ENCODE data around the gene C2orf49. TPM values are rescaled to one million over a fixed set of nuclear protein-coding genes. Genes with fewer than 3 reads are reported as not detected.

C2orf49 gene
- total RNA-seq, 1 experiment from 2014 or later = 24.8 TPM

- Histone ChIP-seq H3K9me3 (ENCODE audit: low read depth, low read length, poor library complexity, severe bottlenecking) (no peaks in the 10 kb centered on the region), H3K36me3 (ENCODE audit: insufficient read depth, low read length, poor library complexity, severe bottlenecking) (no peaks in the 10 kb centered on the region), H3K27ac (ENCODE audit: low read depth, low read length, poor library complexity, severe bottlenecking) (no peak overlapping the region), H3K27me3 (replicated peaks; ENCODE audit: insufficient read depth, low read depth, low read length, poor library complexity) (no peaks in the 10 kb centered on the region), H3K4me3 (ENCODE audit: low read depth, low read length, poor library complexity, severe bottlenecking) (no peak overlapping the region), H3K4me1 (ENCODE audit: insufficient read depth, low read length, poor library complexity, severe bottlenecking) (no peaks in the 10 kb centered on the region)
- intact Hi-C loops (cut with micrococcal nuclease; ENCODE audit: unreplicated experiment) = no loop called here
- TF ChIP-seq CTCF (conservative IDR thresholded peaks at IDR 0.05; ENCODE audit: low read depth, low read length) = no peak
- no peak for TF ChIP-seq EZH2 (IDR thresholded peaks at IDR 0.05; ENCODE audit: borderline replicate concordance, low read depth, low read length, poor library complexity, severe bottlenecking)
- ChIA-PET POLR2A (ENCODE audit: low non-redundant PET) (no interaction called here), CTCF (no interaction called here)
- BruUV-seq (replicated peaks) = no TSS peak
- no peak for DNase-seq (ENCODE audit: low spot score)
These were observed 56.2 kb downstream of the C2orf49 start for GRCh38 chr2:105393373-105394055.

DNA sequence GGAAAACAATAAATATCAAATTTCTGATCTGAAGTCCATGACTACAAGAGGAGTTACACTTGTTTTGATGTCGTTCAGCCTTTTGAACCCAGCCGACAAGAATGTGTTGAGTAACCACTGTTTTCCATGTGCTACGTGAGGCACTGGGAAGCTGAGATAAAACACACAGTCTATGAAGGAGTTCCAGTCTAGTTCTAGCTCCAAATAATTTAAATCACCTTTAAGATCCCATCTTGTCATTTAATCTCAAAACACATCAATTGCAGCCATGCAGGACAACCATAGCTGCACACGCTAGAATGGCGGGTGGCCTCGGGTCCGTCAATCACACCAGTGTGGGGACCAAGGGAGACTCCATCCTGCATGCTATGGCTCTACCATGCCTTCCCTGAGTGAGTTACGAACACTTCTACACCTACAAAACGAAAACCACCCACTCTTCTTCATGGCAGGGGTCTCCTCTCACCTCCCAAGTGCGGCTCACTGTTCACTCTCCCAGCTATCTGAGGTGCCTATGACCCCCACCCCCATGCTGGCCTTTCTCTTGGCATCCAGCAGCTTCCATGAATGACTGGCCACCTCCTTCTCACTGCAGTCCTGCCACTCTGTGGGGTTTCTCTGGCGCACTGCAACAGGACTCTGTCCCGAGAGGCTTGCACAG, 57.7 kb downstream of the C2orf49 start:
- H3K4me3 ChIP-seq (ENCODE audit: low read depth, low read length, poor library complexity, severe bottlenecking) = no peak overlapping the region
- intact Hi-C loops (cut with micrococcal nuclease; ENCODE audit: unreplicated experiment) = no loop called here
- ChIA-PET POLR2A (ENCODE audit: low non-redundant PET) (no interaction called here), CTCF (no interaction called here)
- no peaks in the 10 kb centered on the region for H3K27me3 ChIP-seq (replicated peaks; ENCODE audit: insufficient read depth, low read depth, low read length, poor library complexity)
- no peaks in the 10 kb centered on the region for H3K36me3 ChIP-seq (ENCODE audit: insufficient read depth, low read length, poor library complexity, severe bottlenecking)
- TF ChIP-seq EZH2 (IDR thresholded peaks at IDR 0.05; ENCODE audit: borderline replicate concordance, low read depth, low read length, poor library complexity, severe bottlenecking) (no peak), CTCF (conservative IDR thresholded peaks at IDR 0.05; ENCODE audit: low read depth, low read length) (no peak)
- BruUV-seq (replicated peaks) = no TSS peak
- H3K9me3 ChIP-seq (ENCODE audit: low read depth, low read length, poor library complexity, severe bottlenecking) = no peaks in the 10 kb centered on the region
- no peak overlapping the region for H3K27ac ChIP-seq (ENCODE audit: low read depth, low read length, poor library complexity, severe bottlenecking)
- DNase-seq (ENCODE audit: low spot score) = no peak
- H3K4me1 ChIP-seq (ENCODE audit: insufficient read depth, low read length, poor library complexity, severe bottlenecking) = no peaks in the 10 kb centered on the region

DNA sequence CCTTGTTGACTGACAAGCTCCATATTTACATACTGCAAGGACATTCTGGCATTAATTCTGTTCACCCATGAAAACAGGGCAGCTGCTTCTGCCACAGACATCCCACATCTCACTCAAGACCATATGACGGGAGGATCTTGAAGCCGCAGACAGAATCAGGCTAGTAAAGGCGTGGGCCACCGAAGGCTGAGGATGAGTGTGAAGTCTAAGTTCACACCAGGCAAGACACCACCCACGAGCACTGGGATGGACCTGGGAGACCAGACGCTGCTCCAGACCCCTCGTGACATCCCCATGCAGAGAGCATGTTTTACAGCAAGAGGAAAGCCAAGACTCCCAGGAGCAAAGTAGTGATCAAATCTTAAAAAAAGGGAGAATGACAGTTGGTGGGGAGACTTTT, 58.4 kb downstream of the C2orf49 start:
- Histone ChIP-seq H3K36me3 (ENCODE audit: insufficient read depth, low read length, poor library complexity, severe bottlenecking) (no peaks in the 10 kb centered on the region), H3K4me1 (ENCODE audit: insufficient read depth, low read length, poor library complexity, severe bottlenecking) (no peaks in the 10 kb centered on the region), H3K4me3 (ENCODE audit: low read depth, low read length, poor library complexity, severe bottlenecking) (no peak overlapping the region), H3K27ac (ENCODE audit: low read depth, low read length, poor library complexity, severe bottlenecking) (no peak overlapping the region), H3K9me3 (ENCODE audit: low read depth, low read length, poor library complexity, severe bottlenecking) (no peaks in the 10 kb centered on the region), H3K27me3 (replicated peaks; ENCODE audit: insufficient read depth, low read depth, low read length, poor library complexity) (no peaks in the 10 kb centered on the region)
- POLR2A ChIA-PET (ENCODE audit: low non-redundant PET) = no interaction called here
- intact Hi-C loops (cut with micrococcal nuclease; ENCODE audit: unreplicated experiment) = no loop called here
- no peak for DNase-seq (ENCODE audit: low spot score)
- TF ChIP-seq EZH2 (IDR thresholded peaks at IDR 0.05; ENCODE audit: borderline replicate concordance, low read depth, low read length, poor library complexity, severe bottlenecking) (no peak), CTCF (conservative IDR thresholded peaks at IDR 0.05; ENCODE audit: low read depth, low read length) (no peak)
- BruUV-seq (replicated peaks) = no TSS peak
- CTCF ChIA-PET = no interaction called here
